ENCODE data around the gene ABCB9. TPM values are rescaled to one million over a fixed set of nuclear protein-coding genes. Genes with fewer than 3 reads are reported as not detected.

The ABCB9 gene
- total RNA-seq, 1 donor from 2014 or later, result 19.6 TPM

DNA sequence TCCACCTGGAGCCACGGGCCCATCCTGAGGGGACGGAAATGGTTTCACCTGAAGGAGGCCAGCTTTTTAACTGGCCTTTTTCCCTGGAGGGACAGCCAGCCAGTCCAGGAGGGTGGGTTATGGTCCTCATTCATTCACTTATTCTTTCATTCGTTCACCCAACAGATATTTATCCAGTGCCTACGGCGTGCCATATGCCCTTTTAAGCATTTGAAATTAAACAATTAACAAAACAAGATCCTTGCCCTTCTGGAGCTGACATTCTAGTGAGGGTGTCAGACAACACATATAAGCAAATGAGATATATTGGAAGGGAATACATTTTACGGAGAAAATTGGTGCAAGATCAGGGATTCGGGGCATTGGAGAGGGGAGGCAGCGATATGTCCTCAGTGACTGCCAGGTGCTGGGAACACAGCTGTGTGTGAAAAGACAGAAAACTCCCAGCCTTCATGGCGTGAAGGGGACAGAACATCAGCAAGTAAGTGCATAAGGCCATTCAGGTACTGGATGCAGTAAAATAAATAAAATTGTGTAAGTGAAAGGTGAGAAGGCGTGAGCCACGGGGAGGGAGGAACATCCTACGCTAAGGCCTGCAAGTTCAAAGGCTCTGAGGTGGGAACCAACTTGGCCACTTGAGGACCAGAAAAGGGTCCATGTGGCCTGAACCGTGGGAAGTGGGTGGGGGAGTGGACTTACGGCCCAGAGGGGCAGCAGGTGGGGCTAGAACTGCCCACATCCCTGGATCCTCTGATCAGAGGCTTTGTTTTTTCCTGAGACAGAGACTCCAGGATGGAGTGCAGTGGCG lies 684 bp upstream of the ABCB9 start:
- intact Hi-C loops (cut with DNase I), result loop anchor here (1.0 to 5.0 kb wide), 3 partner anchors 7 to 265 kb away; partner anchors contain the start of genes MPHOSPH9, MTRFR and VPS37B
- TF ChIP-seq, protein P1, sequence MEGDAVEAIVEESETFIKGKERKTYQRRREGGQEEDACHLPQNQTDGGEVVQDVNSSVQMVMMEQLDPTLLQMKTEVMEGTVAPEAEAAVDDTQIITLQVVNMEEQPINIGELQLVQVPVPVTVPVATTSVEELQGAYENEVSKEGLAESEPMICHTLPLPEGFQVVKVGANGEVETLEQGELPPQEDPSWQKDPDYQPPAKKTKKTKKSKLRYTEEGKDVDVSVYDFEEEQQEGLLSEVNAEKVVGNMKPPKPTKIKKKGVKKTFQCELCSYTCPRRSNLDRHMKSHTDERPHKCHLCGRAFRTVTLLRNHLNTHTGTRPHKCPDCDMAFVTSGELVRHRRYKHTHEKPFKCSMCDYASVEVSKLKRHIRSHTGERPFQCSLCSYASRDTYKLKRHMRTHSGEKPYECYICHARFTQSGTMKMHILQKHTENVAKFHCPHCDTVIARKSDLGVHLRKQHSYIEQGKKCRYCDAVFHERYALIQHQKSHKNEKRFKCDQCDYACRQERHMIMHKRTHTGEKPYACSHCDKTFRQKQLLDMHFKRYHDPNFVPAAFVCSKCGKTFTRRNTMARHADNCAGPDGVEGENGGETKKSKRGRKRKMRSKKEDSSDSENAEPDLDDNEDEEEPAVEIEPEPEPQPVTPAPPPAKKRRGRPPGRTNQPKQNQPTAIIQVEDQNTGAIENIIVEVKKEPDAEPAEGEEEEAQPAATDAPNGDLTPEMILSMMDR (IDR thresholded peaks at IDR 0.05), result no peak
- Histone ChIP-seq H3K27ac (peak overlapping the region in 1 of 2 donors; percentile 52), H3K27me3 (no peaks in the 10 kb centered on the region), H3K4me1 (peaks cover 4 to 26% of the 10 kb centered on the region in 2 donors), H3K9me3 (no peaks in the 10 kb centered on the region), H3K4me3 (peak overlapping the region; percentile 62 to 73), H3K36me3 (no peaks in the 10 kb centered on the region)
- no peak for DNase-seq (ENCODE audit: low spot score in 2 of 2)

DNA sequence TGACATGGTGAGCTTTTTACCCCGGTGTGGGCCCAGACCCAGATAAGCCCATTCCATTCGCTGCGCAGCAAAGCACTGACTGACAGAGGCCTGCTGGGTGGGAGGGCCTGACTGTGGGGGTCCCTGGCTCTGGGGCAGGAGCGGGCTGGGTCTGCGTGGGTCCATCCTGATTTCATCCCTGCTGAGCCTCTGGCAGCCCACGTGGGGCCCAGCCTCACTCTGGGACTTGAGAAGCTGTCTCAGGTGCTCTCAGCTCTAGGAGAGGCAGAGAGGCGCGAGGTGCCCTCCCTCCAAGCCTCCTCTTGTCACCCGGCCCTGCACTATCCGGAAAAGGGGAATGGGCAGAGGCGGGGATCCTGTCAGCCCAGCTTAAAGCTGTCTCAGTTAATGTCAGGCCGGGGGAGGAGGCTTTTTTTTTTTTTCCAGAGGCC lies 927 bp downstream of the ABCB9 start:
- H3K4me3 ChIP-seq, result peak overlapping the region; percentile 62 to 73
- H3K27me3 ChIP-seq, result no peaks in the 10 kb centered on the region
- peak overlapping the region; percentile 8 to 14 for H3K27ac ChIP-seq
- H3K4me1 ChIP-seq, result peaks cover 4 to 26% of the 10 kb centered on the region in 2 donors
- no peaks in the 10 kb centered on the region for H3K9me3 ChIP-seq
- intact Hi-C loops (cut with DNase I), result loop anchor here (5.0 kb wide), 2 partner anchors 68 to 267 kb away; partner anchors contain the start of genes MPHOSPH9, MTRFR and VPS37B
- H3K36me3 ChIP-seq, result no peaks in the 10 kb centered on the region
- no peak for DNase-seq (ENCODE audit: low spot score in 2 of 2)
- TF ChIP-seq, protein P1 (IDR thresholded peaks at IDR 0.05), result no peak

- peak in 1 of 2 donors; percentile 54 for DNase-seq (ENCODE audit: low spot score in 2 of 2)
- intact Hi-C loops (cut with DNase I), result loop anchor here (5.0 kb wide), 2 partner anchors 67 to 268 kb away; partner anchors contain the start of genes MPHOSPH9, MTRFR and VPS37B
- TF ChIP-seq, protein P1 (IDR thresholded peaks at IDR 0.05), result no peak
- Histone ChIP-seq H3K36me3 (peaks cover 3 to 5% of the 10 kb centered on the region in 2 donors), H3K9me3 (no peaks in the 10 kb centered on the region), H3K27ac (no peak overlapping the region), H3K4me3 (peak overlapping the region in 1 of 2 donors; percentile 73), H3K4me1 (peaks cover 4 to 26% of the 10 kb centered on the region in 2 donors), H3K27me3 (no peaks in the 10 kb centered on the region)
Observed at GRCh38 chr12:122964439-122965257, 1.6 kb downstream of the ABCB9 start.

DNA sequence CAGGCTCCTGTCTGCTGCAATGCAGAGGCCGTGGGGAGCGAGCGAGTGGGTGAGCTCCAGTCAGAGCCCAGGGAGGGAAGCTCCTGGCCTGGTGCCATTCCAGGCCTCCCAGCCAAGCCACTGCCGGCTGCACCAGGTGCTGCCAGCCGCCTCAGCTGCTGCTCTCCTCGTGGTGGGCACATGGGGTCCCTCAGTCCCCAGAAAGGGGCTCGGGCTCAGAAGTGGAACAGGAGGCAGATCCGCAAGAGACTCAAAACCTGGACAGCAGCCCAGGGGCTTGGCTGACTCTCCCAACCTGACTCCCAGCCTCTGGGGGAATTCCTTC lies 2.4 kb downstream of the ABCB9 start:
- H3K4me3 ChIP-seq, result peak overlapping the region in 1 of 2 donors; percentile 21
- peaks cover 4 to 26% of the 10 kb centered on the region in 2 donors for H3K4me1 ChIP-seq
- TF ChIP-seq, protein P1 (IDR thresholded peaks at IDR 0.05), result no peak
- DNase-seq (ENCODE audit: low spot score in 2 of 2), result peak in 1 of 2 donors; percentile 65
- no peaks in the 10 kb centered on the region for H3K27me3 ChIP-seq
- peaks cover 7 to 9% of the 10 kb centered on the region in 2 donors for H3K36me3 ChIP-seq
- H3K27ac ChIP-seq, result no peak overlapping the region
- H3K9me3 ChIP-seq, result no peaks in the 10 kb centered on the region
- intact Hi-C loops (cut with DNase I), result no loop called here

GRCh38 chr12:122961531-122962329 lies 4.5 kb downstream of the ABCB9 start:
- DNase-seq (ENCODE audit: low spot score in 2 of 2), result no peak
- H3K4me3 ChIP-seq, result no peak overlapping the region
- peaks cover 9 to 11% of the 10 kb centered on the region in 2 donors for H3K36me3 ChIP-seq
- TF ChIP-seq, protein P1 (IDR thresholded peaks at IDR 0.05), result no peak
- H3K4me1 ChIP-seq, result peaks cover 4 to 26% of the 10 kb centered on the region in 2 donors
- intact Hi-C loops (cut with DNase I), result no loop called here
- H3K27me3 ChIP-seq, result no peaks in the 10 kb centered on the region
- H3K27ac ChIP-seq, result no peak overlapping the region
- H3K9me3 ChIP-seq, result no peaks in the 10 kb centered on the region
